MM.1S (cell line): Measurements from ENCODE around the gene SF3B5.
A peak's percentile ranks its signal among the peaks of the same experiment; 100 is the strongest.

Experiments
- DNase-seq: peaks from one replicate; pipeline ENCODE4 v3.0.0-alpha.2; 2015
- H2AFZ ChIP-seq: fragments of 300-600 bp; sonication (generic); 2 replicates; pipeline ENCODE4 v1.6.0; 2016; ENCODE audit warnings: antibody characterized with exemption, low read length
- H3F3A ChIP-seq: fragments of 300-600 bp; sonication (generic); 2 replicates; pipeline ENCODE4 v1.6.1; 2016; ENCODE audit warnings: mild to moderate bottlenecking, antibody characterized with exemption, low read length, moderate library complexity, mixed read lengths; ENCODE audit not compliant: insufficient read depth
- H3K27ac ChIP-seq: fragments of 300-600 bp; sonication (generic); 2 replicates; pipeline ENCODE4 v1.5.1; 2016; ENCODE audit warnings: mild to moderate bottlenecking, low read length
- H3K27me3 ChIP-seq: fragments of 300-600 bp; sonication (generic); replicated peaks from 2 replicates; pipeline ENCODE4 v1.6.0; 2016; ENCODE audit warnings: low read length; ENCODE audit not compliant: insufficient read depth
- H3K36me3 ChIP-seq: fragments of 300-600 bp; sonication (generic); replicated peaks from 2 replicates; pipeline ENCODE4 v1.6.1; 2016; ENCODE audit warnings: mild to moderate bottlenecking, low read length, mixed read lengths; ENCODE audit not compliant: insufficient read depth
- H3K4me1 ChIP-seq: fragments of 300-600 bp; sonication (generic); 2 replicates; pipeline ENCODE4 v1.6.1; 2016; ENCODE audit warnings: low read length, mixed read lengths
- H3K4me2 ChIP-seq: fragments of 300-600 bp; sonication (generic); 2 replicates; pipeline ENCODE4 v1.6.0; 2016; ENCODE audit warnings: low read depth, low read length
- H3K4me3 ChIP-seq: fragments of 300-600 bp; sonication (generic); 2 replicates; pipeline ENCODE4 v1.5.1; 2016; ENCODE audit warnings: low read length, mixed read lengths
- H3K79me2 ChIP-seq: fragments of 300-600 bp; sonication (generic); 2 replicates; pipeline ENCODE4 v1.6.1; 2016; ENCODE audit warnings: mixed run types, low read length, mixed read lengths
- H3K9ac ChIP-seq: fragments of 300-600 bp; sonication (generic); 2 replicates; pipeline ENCODE4 v1.6.1; 2016; ENCODE audit warnings: low read length, mixed read lengths
- H3K9me2 ChIP-seq: fragments of 300-600 bp; sonication (generic); replicated peaks from 2 replicates; pipeline ENCODE4 v1.6.1; 2016; ENCODE audit warnings: mild to moderate bottlenecking, low read length, mixed read lengths; ENCODE audit not compliant: insufficient read depth
- H3K9me3 ChIP-seq: fragments of 300-600 bp; sonication (generic); replicated peaks from 2 replicates; pipeline ENCODE4 v1.6.1; 2016; ENCODE audit warnings: mild to moderate bottlenecking, low read length, mixed read lengths; ENCODE audit not compliant: insufficient read depth
- H4K20me1 ChIP-seq: fragments of 300-600 bp; sonication (generic); 2 replicates; pipeline ENCODE4 v1.6.1; 2016; ENCODE audit warnings: mild to moderate bottlenecking, low read length, moderate library complexity, mixed read lengths; ENCODE audit not compliant: insufficient read depth
- EZH2 ChIP-seq: fragments of 300-600 bp; sonication (generic); optimal IDR thresholded peaks from 2 replicates; pipeline ENCODE3; 2017; ENCODE audit warnings: low read depth, mild to moderate bottlenecking, antibody characterized with exemption, low read length, mixed read lengths
- EZH2phosphoT487 ChIP-seq: fragments of 300-600 bp; sonication (generic); IDR thresholded peaks from 2 replicates; pipeline ENCODE4 v1.6.1; 2018; ENCODE audit warnings: antibody characterized with exemption, low read length
- TF ChIP-seq, protein P1 (sequence below): fragments of 300-600 bp; sonication (generic); IDR thresholded peaks from 2 replicates; pipeline ENCODE4 v1.5.1; 2016; ENCODE audit warnings: antibody characterized with exemption, low read length, mixed read lengths

The SF3B5 gene

DNA sequence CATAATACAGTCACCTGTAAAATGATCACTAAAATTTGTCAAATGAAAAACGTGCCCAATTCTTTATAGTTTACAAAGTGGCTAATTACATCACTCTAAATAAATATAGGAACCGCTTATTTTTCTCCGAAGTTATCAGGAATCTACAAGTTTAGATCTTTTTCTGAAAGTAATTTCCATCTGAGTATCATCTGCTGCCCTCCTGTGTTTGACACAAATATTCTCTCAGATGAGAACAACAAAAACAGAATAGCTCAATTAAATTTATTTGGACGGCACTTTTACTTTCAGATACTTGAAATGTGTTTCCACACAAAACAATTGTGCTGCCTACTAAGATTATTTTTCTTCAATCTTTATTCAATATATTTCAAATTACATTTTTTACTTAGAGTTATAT lies 5.0 kb downstream of the SF3B5 start:
- TF ChIP-seq EZH2, result no peak
- TF ChIP-seq, protein P1, sequence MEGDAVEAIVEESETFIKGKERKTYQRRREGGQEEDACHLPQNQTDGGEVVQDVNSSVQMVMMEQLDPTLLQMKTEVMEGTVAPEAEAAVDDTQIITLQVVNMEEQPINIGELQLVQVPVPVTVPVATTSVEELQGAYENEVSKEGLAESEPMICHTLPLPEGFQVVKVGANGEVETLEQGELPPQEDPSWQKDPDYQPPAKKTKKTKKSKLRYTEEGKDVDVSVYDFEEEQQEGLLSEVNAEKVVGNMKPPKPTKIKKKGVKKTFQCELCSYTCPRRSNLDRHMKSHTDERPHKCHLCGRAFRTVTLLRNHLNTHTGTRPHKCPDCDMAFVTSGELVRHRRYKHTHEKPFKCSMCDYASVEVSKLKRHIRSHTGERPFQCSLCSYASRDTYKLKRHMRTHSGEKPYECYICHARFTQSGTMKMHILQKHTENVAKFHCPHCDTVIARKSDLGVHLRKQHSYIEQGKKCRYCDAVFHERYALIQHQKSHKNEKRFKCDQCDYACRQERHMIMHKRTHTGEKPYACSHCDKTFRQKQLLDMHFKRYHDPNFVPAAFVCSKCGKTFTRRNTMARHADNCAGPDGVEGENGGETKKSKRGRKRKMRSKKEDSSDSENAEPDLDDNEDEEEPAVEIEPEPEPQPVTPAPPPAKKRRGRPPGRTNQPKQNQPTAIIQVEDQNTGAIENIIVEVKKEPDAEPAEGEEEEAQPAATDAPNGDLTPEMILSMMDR, result no peak
- TF ChIP-seq EZH2phosphoT487, result no peak
- H3K4me1 ChIP-seq, result 0 out of 2 replicates have a peak, but pooled peaks cover 4% of the 10 kb centered on the region
- no peak for DNase-seq
- H3K36me3 ChIP-seq, result no peaks in the 10 kb centered on the region
- no peak overlapping the region for H3K4me2 ChIP-seq
- no peaks in the 10 kb centered on the region for H3K27me3 ChIP-seq
- no peaks in the 10 kb centered on the region for H4K20me1 ChIP-seq
- no peak overlapping the region for H3K4me3 ChIP-seq
- H3K27ac ChIP-seq, result no peak overlapping the region
- H3K9me2 ChIP-seq, result no peaks in the 10 kb centered on the region
- no peaks in the 10 kb centered on the region for H3K9me3 ChIP-seq
- H3K79me2 ChIP-seq, result peaks cover 19% of the 10 kb centered on the region
- H3K9ac ChIP-seq, result no peak overlapping the region
- no peaks in the 10 kb centered on the region for H3F3A ChIP-seq
- H2AFZ ChIP-seq, result no peak overlapping the region

DNA sequence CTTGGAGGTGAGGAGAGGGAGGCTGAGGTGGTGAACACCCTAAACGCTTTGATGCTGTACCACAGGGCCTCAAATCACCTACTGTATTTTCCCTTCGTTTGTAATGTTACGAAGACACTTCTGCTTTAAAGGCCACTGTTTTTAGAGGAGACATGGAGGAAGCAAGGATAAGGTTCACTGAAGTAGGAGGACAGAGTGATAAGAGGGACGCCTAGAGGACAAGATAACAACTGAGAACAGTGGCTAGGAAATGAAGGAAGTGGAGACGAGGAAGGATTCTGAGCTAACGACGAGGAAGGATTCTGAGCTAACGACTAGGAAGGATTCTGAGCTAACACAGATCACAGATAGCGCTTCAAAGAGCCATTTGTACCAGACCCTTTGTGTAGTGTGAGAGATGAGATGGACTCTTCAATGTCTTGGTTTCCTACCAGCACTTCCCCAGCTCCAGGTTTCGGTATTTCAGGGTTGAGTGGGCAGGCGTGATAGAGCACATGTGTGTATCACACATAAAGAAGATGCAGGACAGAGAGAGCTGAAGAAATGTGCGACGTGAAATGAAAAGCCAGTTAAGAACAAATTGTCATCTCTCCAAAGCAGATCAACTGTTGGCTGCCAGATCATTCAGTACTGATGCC lies 7.5 kb downstream of the SF3B5 start:
- TF ChIP-seq EZH2, result no peak
- TF ChIP-seq, protein P1, result peak; percentile 45
- H2AFZ ChIP-seq, result peak overlapping the region; percentile 70
- H4K20me1 ChIP-seq, result no peaks in the 10 kb centered on the region
- H3F3A ChIP-seq, result no peaks in the 10 kb centered on the region
- DNase-seq, result peak; percentile 27
- H3K79me2 ChIP-seq, result no peaks in the 10 kb centered on the region
- H3K9ac ChIP-seq, result no peak overlapping the region
- no peaks in the 10 kb centered on the region for H3K27me3 ChIP-seq
- no peaks in the 10 kb centered on the region for H3K4me1 ChIP-seq
- H3K4me2 ChIP-seq, result peak overlapping the region; percentile 63
- peak overlapping the region; percentile 27; the same call in 1 of the 2 replicates for H3K4me3 ChIP-seq
- H3K36me3 ChIP-seq, result no peaks in the 10 kb centered on the region
- H3K27ac ChIP-seq, result no peak overlapping the region
- no peaks in the 10 kb centered on the region for H3K9me2 ChIP-seq
- H3K9me3 ChIP-seq, result no peaks in the 10 kb centered on the region

DNA sequence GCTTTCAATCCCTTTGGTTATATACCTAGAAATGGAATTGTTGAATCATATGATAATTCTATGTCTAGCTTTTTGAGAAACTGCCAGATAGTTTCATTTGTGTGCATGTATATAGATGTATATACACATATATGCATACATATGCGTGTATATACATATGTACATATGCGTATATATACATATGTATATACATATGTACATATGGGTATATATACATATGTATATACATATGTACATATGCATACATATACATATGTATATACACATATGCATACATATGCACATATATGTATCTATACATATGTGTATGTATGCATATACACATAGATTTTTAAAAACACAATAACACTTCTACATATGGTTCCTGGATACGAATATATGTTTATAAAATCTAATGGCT lies 8.4 kb downstream of the SF3B5 start:
- Histone ChIP-seq H3K9ac (no peak overlapping the region), H4K20me1 (no peaks in the 10 kb centered on the region), H3F3A (no peaks in the 10 kb centered on the region), H3K27me3 (no peaks in the 10 kb centered on the region), H3K9me3 (no peaks in the 10 kb centered on the region), H3K27ac (no peak overlapping the region), H3K4me2 (no peak overlapping the region), H3K4me1 (no peaks in the 10 kb centered on the region), H2AFZ (no peak overlapping the region), H3K79me2 (no peaks in the 10 kb centered on the region), H3K36me3 (no peaks in the 10 kb centered on the region), H3K4me3 (no peak overlapping the region), H3K9me2 (no peaks in the 10 kb centered on the region)
- DNase-seq, result no peak
- TF ChIP-seq, protein P1, result no peak
- no peak for TF ChIP-seq EZH2phosphoT487
- TF ChIP-seq EZH2, result no peak
